GM19023 (cell line): ENCODE results near the gene MACROD2.
A peak's percentile ranks its signal among the peaks of the same experiment; 100 is the strongest.

Experiments used
- ATAC-seq: cut with Tn5 transposase; IDR thresholded peaks from one replicate; pipeline ENCODE4 v1.9.1; 2021; ENCODE audit warnings: mild to moderate bottlenecking, moderate library complexity; ENCODE audit not compliant: unreplicated experiment

Gene MACROD2

DNA sequence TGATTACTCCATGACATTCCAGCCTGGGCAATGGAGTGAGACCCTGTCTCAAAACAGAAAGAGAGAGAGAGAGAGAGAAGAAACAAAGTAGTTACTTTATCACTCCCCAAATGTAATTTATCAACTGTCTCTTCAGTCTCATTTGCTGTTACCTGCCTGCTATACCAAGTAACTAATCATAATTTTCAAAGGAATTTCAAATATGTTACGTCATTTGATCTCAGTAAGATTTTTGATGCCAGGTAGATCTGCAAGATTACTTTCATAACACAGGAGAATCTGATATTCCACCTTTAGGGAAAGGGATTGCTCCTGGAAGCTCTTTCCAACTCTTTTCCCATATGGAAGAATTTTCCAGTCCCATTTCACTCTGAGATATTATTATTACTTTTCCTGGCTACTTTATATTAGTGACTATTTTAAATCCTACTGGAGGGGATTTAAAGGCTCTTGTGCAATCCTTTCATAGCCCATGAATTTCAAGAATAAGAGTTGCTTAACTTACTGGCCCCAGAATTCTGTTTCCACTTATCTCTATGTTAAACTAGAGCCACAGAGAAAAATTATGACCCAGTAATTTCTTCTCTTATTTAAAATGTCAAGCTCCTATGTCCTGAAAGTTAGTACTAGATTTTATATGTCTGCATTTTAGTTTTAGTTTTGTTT, 732.3 kb downstream of the MACROD2 start:
- no peak for ATAC-seq

- no peak for ATAC-seq
Measured at GRCh38 chr20:14729390-14729789, 734.1 kb downstream of the MACROD2 start.

GRCh38 chr20:14732343-14732742, 737.0 kb downstream of the MACROD2 start:
- no peak for ATAC-seq

- ATAC-seq, result no peak
Measured at GRCh38 chr20:14732996-14733395, 737.7 kb downstream of the MACROD2 start.

- no peak for ATAC-seq
Measured at GRCh38 chr20:14740380-14740779, 745.1 kb downstream of the MACROD2 start.

DNA sequence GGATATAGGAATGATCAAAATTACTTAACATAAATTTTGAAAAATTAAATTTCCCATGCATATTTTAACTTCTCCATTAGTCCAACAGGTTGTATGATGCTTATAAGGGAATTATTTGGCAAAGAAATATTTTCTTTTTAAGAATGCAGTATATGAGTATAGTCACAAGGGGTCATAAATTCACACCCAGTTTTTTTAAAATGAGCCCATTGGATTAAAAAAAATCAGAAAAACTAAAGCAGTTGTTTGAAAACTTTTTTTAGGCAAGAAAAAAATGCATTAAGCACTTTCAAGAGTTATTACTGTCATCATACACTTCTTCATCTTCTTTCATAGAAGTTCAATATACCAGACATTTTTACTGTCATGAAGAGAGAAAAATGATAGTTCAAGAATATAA, 746.3 kb downstream of the MACROD2 start:
- no peak for ATAC-seq

DNA sequence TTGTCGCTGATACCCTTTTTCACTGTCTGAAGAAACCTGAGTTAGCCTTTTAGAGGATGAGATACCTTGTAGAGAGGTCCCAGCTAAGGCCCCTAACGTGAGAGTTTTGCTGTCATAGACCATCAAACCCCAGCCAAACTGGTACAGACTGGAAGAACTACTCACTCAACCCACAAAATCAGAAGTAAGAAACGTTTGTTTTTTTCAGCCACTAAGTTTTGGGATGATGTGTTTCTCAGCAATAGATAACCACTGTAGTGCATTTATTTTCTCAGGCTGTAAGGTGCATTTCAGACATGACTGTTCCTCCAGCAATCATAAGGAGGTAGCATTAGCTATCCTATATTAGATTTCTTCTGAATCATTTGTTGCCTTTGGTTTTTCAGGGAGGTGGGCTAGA, 749.4 kb downstream of the MACROD2 start:
- ATAC-seq, result peak; percentile 86

GRCh38 chr20:14745830-14746229, 750.5 kb downstream of the MACROD2 start:
- no peak for ATAC-seq

DNA sequence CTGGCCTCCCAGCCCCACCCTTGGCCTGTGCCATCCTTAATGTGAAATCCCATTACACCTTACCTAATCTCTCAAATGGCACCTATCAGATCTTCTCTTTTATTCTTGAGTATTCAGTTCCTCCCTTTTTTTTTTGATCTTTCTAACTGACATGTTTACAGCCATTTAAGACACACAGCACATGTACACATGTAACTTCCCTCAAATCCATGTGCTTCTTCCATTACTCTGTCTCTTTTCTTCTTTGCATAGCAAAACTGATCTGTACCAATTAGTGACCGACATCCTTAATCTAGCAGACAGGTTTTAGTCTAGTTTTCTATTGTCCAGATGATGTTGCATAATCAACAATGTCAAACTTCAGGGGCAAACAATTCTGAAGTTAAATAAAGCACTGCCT, 755.9 kb downstream of the MACROD2 start:
- no peak for ATAC-seq

- no peak for ATAC-seq
Measured at GRCh38 chr20:14757728-14758127, 762.4 kb downstream of the MACROD2 start.

GRCh38 chr20:14758356-14758755, 763.0 kb downstream of the MACROD2 start:
- no peak for ATAC-seq

DNA sequence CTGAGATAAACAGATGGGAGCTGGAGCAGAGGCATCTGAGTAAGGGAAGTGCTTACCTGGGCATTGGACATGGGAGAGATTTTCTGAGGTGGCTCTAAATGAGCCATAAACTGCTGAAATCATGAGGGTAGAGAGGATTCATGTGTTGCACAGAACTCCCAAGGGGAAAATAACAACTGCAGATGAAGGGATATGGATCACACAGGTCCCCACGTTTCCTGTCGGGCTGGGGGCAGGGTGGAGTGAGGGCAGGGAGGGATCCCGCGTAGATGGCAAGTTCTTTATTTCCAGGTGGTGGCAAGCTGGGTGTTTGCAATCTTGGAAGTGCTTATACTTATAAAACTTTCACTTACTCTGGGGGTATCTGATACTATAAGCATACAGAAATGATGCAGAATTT, 764.7 kb downstream of the MACROD2 start:
- no peak for ATAC-seq

DNA sequence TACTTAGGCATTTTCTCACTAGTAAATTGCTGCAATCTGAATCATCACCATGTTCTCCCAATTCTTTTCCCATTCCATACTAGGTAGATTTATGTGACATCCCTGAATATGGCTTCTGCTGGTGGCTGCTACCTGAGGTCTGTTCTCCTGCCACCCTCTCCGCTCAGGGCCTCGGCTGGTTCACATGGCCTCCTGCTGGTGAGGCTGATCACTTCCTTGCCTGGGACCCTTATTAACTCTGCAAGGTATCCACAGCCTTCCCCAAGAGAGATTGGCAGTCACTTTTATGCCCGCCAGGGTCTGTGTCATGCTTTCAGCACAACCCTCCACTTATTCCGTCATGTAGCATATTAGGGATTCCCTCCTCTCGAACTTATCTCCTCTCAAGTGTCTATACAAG, 766.6 kb downstream of the MACROD2 start:
- no peak for ATAC-seq

- ATAC-seq, result no peak
Measured at GRCh38 chr20:14764511-14765369, 769.4 kb downstream of the MACROD2 start.

DNA sequence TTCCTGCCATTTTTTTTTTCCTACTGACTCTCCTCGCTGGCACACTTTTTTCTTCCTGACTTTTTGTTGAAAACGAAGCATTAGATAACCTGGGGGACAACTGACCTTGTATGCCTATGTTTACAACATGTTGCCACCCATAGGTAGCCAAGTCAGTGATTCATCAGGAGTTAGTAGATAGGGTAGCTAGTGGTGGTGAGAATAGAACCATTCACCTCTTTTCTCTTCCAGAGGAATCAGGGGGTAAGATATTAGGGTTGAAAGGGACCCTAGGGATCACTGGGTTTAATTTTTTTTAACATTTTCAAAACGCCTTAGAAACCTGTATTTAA, 770.0 kb downstream of the MACROD2 start:
- no peak for ATAC-seq

DNA sequence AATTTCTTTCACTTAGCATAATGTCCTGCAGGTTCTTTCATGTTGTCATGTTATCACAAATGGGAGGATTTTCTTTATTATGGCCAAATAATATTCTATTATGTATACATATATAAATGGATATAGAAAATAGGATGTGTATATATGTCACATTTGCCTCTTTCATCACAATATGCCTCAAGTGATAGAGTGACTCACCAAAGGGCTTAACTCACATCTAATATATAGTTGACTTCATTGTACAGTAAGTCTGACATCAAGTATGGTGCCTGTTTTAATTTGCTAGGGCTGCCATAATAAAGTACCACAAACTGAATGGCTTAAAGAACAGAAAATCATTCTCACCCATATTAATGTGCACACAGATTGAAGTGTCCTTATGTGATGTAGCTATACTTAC, 778.2 kb downstream of the MACROD2 start:
- ATAC-seq, result no peak

GRCh38 chr20:14775778-14776177, 780.5 kb downstream of the MACROD2 start:
- ATAC-seq, result no peak

DNA sequence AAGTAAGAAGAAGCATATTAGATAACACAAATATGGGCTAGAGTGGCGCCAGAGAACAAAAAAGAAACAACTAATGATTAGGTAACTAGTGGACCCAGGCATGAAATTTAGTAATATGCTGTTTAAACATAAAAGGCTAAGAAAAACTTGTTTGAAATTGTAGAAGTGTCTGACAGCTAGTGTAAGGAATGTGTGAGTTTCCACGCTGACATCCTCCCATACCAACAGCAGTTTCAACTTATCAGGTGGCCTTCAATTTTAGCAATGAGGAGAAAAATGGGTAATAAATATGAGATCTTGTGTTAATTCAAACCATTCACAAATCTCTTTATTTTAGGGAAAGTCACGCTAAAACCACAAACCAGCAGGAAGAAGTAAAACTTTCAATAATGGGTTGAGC, 782.3 kb downstream of the MACROD2 start:
- no peak for ATAC-seq

DNA sequence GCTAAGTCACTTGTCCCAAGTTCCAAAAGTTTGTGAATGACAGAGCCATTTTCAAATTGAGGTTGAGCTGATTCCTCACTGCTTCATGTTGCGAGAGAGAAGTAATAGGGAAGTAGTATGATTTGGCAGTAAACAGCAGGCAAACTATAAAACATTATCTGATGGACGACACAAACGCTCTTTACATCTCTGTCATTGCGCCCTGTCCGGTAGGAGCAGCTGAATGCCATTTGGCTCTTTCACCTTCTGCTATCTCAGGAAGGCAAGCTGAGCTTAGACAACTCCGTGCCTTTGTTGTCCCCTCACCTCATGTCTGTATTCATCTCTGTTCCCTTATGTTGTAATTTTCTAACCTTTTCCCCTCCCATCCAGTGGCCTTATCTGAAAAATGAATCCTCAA, 782.8 kb downstream of the MACROD2 start:
- ATAC-seq, result no peak

DNA sequence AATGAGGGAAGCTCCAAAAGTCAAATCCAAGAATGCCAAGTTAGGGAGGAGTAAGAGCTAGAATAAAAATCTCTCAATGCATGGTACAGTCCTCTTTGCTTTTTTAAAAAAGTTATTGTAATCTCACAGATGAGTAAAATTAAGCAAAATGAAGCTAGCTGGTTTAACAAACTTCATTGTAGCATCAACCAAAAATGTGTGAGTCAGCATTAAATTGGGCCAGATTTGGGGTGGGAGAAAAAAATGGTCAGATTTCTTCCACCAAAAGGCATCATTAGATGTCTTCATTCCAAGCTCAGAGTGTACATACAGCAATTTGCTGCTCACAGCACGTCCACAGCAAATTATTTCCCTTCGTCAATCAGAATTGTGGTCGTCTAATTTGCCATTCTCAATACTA, 783.6 kb downstream of the MACROD2 start:
- no peak for ATAC-seq

DNA sequence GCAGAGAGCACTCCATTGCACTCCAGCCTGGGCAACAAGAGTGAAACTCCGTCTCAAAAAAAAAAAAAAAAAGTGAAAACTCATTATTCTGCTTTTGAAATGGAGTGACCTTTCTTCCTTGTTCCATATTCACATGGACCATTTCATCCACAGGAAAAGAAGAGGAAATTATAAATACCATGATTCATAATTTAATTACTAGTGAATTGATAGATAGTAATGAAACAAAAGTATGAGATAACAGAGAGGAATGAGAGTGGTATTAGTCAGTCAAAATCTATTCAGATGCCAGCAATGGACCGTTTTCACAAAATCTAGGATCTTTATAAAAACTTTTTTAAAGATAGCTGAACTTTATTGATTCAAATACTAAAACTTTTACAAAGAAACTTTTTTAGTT, 785.2 kb downstream of the MACROD2 start:
- no peak for ATAC-seq

DNA sequence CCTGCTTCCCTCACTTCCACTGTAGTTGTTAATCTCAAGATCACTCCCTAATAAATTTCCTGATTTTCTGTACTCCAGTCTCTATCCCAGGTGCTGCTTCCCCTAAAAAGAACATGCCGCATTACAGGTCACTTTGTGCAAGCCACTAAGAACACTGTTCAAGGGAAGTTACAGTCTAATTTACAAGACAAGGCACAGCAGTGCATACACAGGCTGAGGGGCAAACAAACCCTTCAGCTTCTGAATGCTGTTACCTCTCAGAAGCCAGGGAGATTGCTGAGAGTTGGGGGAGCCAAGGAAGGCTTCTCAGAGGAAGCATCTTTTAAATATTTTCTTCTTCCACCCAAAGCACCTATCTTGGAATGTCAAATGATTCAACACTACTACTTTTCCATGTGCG, 787.4 kb downstream of the MACROD2 start:
- ATAC-seq, result no peak

DNA sequence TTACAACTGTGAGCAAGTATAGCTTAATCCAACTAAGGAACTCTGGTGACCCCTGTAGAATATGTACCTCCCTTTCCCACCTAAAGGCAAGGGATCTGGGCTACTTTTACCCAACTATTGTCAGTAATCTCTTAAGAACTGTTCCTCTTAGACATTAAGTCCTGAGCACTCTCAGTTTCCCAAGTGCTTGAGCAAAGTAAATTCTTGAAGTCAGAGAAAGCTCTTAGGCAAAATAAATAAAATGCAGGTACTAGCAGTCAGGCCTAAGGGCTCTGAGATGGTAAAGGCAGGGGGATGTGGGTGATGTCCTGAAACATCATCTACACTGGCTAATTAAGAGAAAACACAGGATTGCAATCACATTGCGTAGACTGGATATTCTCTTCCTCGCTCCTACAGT, 788.5 kb downstream of the MACROD2 start:
- no peak for ATAC-seq
